Heart left ventricle (tissue), 13 donors: ENCODE results near the gene RNU1-2.
"Not testable (repeated sequence)": the region's sequence is repeated elsewhere in the genome, so short reads cannot be mapped to it uniquely, and the experiment has no call there.

Experiments used
- CTCF ChIP-seq, 12 donors: fragments of 200-600 bp; sonication (generic) in 4 of 12; IDR thresholded peaks; one replicate each; pipeline versions ENCODE4 v1.5.0 to v1.8.0; 2018 to 2022; ENCODE audit warnings: antibody characterized with exemption in 12 of 12, mild to moderate bottlenecking in 5 of 12
- POLR2A ChIP-seq, 2 donors: fragments of 450-650 bp; IDR thresholded peaks; one replicate each; pipeline ENCODE4 v1.6.1; 2017; ENCODE audit warnings: antibody characterized with exemption in 2 of 2, mild to moderate bottlenecking in 2 of 2, moderate library complexity in 2 of 2
- donor health status: ischemic (EF 13 %, LVEDD 7.1; RV severe dilation, severe dysfunction).
- donor health status: DM: no; HTN: yes; CAD: no.
- donor health status: DM: no; HTN: no; CAD: no.
- donor health status: ischemic (EF 25% LVEDD 6.9; RV normal size, moderate dysfunction).
- donor health status: ischemic (EF 25% LVEDD 5.7; RV mildly dilated, moderate dysfunction).
- donor health status: ischemic (EF 35%, LVEDD 5.7; RV mildly dilated, moderate dysfunction).
- donor health status: nonischemic (EF 11% LVEDD 7.7; RV severe dilation, severe dysfunction).
- donor health status: DM: yes; HTN: yes; CAD: no.
- donor health status: PGD.
- donor health status: ischemic (EF 29% LVEDD 5.4; RV normal size, mild dysfunction).
- donor health status: nonischemic (EF 23%, LVEDD 6.1; RV moderate dilation, normal function).

GRCh38 chr1:16871171-16871570, 24.6 kb upstream of the RNU1-2 start:
- TF ChIP-seq POLR2A, CTCF (IDR thresholded peaks at IDR 0.05): not testable (repeated sequence)
